OCI-LY1 (cell line): ENCODE data around the gene ACBD3.

Experiments used
- CTCF ChIP-seq: fragments of 200-600 bp; sonication (generic), shearing (Covaris generic); IDR thresholded peaks from 2 replicates; pipeline ENCODE4 v1.5.1; 2017; ENCODE audit warnings: mild to moderate bottlenecking, antibody characterized with exemption, low read length, moderate library complexity, mixed read lengths
- EZH2 ChIP-seq: fragments of 200-600 bp; sonication (generic), shearing (Covaris generic); IDR thresholded peaks from 2 replicates; pipeline ENCODE4 v1.8.0; 2017; ENCODE audit warnings: borderline replicate concordance, mixed run types, mild to moderate bottlenecking, antibody characterized with exemption, low read length, moderate library complexity, mixed read lengths

GRCh38 chr1:226220473-226221189 lies 34.1 kb upstream of the ACBD3 start:
- TF ChIP-seq CTCF, result no peak; the same call in 1 of the 2 replicates
- TF ChIP-seq EZH2, result no peak
